Caco-2 (cell line): Measurements from ENCODE around the gene GNA14. TPM values are rescaled to one million over a fixed set of nuclear protein-coding genes. Genes with fewer than 3 reads are reported as not detected.

Experiments
- BruUV-seq: library from RNA; stranded (reverse); fragments of 400-500 nt; replicated peaks from 2 replicates; lab custom pipeline; 2021; lab: Mats Ljungman, UMichigan
- CTCF ChIA-PET: fragments of 300-600 bp; sonication (Branson Sonifier 250); formaldehyde crosslinking; loops from one replicate; lab custom pipeline; 2022; ENCODE audit warnings: antibody characterized with exemption; lab: Charles Lee
- POLR2A ChIA-PET: fragments of 300-600 bp; sonication (Branson Sonifier 250); formaldehyde crosslinking; loops from one replicate; lab custom pipeline; 2022; ENCODE audit warnings: antibody characterized with exemption; lab: Charles Lee
- DNase-seq, 2 experiments: peaks; one replicate each; pipeline versions ENCODE4 v3.0.0 to v3.0.0-alpha.2; 2020 to 2022
- H3K27me3 ChIP-seq: replicated peaks from 2 replicates; pipeline ENCODE4 v1.6.0; 2011; ENCODE audit warnings: low read length; ENCODE audit not compliant: control insufficient read depth, insufficient read depth
- H3K36me3 ChIP-seq: 2 replicates; pipeline ENCODE4 v1.5.1; 2011; ENCODE audit warnings: low read length; ENCODE audit not compliant: control insufficient read depth, insufficient read depth
- H3K4me1 ChIP-seq: fragments of 250-450 bp; sonication (Bioruptor Pico); 2 replicates; pipeline ENCODE4 v1.5.1; 2020; ENCODE audit warnings: mild to moderate bottlenecking
- H3K4me3 ChIP-seq: 2 replicates; pipeline ENCODE4 v1.5.1; 2011; ENCODE audit warnings: low read depth, mild to moderate bottlenecking, control low read depth, low read length
- H3K9me3 ChIP-seq: fragments of 250-450 bp; sonication (Bioruptor Pico); 2 replicates; pipeline ENCODE4 v1.5.1; 2020; ENCODE audit warnings: mild to moderate bottlenecking, moderate library complexity
- H3K27ac Mint-ChIP-seq: one replicate; pipeline ENCODE4 v1.8.0; 2022; ENCODE audit warnings: mixed read lengths; ENCODE audit not compliant: unreplicated experiment
- H3K27me3 Mint-ChIP-seq: one replicate; pipeline ENCODE4 v1.8.0; 2022; ENCODE audit warnings: mixed read lengths; ENCODE audit not compliant: insufficient read depth, unreplicated experiment
- H3K36me3 Mint-ChIP-seq: one replicate; pipeline ENCODE4 v1.8.0; 2022; ENCODE audit warnings: mild to moderate bottlenecking, mixed read lengths; ENCODE audit not compliant: insufficient read depth, unreplicated experiment
- H3K4me1 Mint-ChIP-seq: one replicate; pipeline ENCODE4 v1.8.0; 2022; ENCODE audit warnings: low read depth, mixed read lengths; ENCODE audit not compliant: unreplicated experiment
- H3K4me3 Mint-ChIP-seq: one replicate; pipeline ENCODE4 v1.8.0; 2022; ENCODE audit warnings: mild to moderate bottlenecking, moderate library complexity, mixed read lengths; ENCODE audit not compliant: unreplicated experiment
- H3K9me3 Mint-ChIP-seq: one replicate; pipeline ENCODE4 v1.8.0; 2022; ENCODE audit warnings: mixed read lengths; ENCODE audit not compliant: unreplicated experiment
- intact Hi-C: fragments of 100-400 bp; cut with micrococcal nuclease; formaldehyde crosslinking; loops from one replicate; pipeline ENCODE4 v1.10.0; 2022; ENCODE audit not compliant: unreplicated experiment
- total RNA-seq: library from RNA; stranded (reverse); gene quantifications from 2 replicates; pipeline ENCODE4 v1.2.3, GENCODE V29; 2022
- TF ChIP-seq, protein P1 (sequence below), 2 experiments: fragments of 200-600 bp in 1 of 2; IDR thresholded peaks; 1 replicate in 1 of 2; 2 replicates in 1 of 2; pipeline versions ENCODE4 v1.5.1 to v1.8.0; 2011 to 2022; ENCODE audit warnings: antibody characterized with exemption in 1 of 2, control low read depth in 1 of 2, inconsistent platforms in 1 of 2, low read depth in 1 of 2, low read length in 1 of 2, mild to moderate bottlenecking in 1 of 2, moderate library complexity in 1 of 2; ENCODE audit not compliant: insufficient read depth in 1 of 2, severe bottlenecking in 1 of 2, unreplicated experiment in 1 of 2

The GNA14 gene
- total RNA-seq, 1 experiment from 2014 or later: not detected

DNA sequence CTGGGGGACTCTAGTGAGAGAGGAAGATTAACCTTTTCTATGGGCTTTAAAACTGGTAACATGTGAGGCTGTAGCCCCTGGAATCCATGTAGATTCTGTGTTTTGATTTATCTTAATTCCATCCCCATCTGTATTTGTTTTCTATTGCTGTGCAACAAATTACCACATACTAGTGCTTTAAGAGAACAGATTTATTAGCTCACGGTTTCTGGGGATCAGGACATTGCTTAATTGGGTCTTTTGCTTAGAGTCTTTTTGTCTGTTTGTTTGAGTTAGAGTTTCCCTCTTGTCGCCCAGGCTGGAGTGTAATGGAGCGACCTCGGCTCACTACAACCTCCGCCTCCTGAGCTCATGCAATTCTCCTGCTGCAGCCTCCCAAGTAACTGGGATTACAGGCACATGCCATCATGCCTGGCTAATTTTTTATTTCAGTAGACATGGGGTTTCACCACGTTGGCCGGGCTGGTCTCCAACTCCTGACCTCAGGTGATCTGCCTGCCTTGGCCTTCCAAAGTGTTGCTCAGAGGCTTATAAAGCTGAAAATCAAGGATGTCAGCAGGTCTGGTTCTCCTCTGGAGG is 29.9 kb upstream of the GNA14 start:
- Mint-ChIP-seq H3K9me3 (no peaks in the 10 kb centered on the region), H3K27ac (no peak overlapping the region), H3K4me3 (no peak overlapping the region), H3K4me1 (no peaks in the 10 kb centered on the region), H3K27me3 (no peaks in the 10 kb centered on the region), H3K36me3 (no peaks in the 10 kb centered on the region)
- DNase-seq: no peak
- POLR2A ChIA-PET: no interaction called here
- intact Hi-C loops: no loop called here
- Histone ChIP-seq H3K36me3 (no peaks in the 10 kb centered on the region), H3K9me3 (no peaks in the 10 kb centered on the region), H3K4me1 (no peaks in the 10 kb centered on the region), H3K4me3 (no peak overlapping the region), H3K27me3 (no peaks in the 10 kb centered on the region)
- no TSS peak for BruUV-seq
- CTCF ChIA-PET: no interaction called here
- TF ChIP-seq, protein P1, sequence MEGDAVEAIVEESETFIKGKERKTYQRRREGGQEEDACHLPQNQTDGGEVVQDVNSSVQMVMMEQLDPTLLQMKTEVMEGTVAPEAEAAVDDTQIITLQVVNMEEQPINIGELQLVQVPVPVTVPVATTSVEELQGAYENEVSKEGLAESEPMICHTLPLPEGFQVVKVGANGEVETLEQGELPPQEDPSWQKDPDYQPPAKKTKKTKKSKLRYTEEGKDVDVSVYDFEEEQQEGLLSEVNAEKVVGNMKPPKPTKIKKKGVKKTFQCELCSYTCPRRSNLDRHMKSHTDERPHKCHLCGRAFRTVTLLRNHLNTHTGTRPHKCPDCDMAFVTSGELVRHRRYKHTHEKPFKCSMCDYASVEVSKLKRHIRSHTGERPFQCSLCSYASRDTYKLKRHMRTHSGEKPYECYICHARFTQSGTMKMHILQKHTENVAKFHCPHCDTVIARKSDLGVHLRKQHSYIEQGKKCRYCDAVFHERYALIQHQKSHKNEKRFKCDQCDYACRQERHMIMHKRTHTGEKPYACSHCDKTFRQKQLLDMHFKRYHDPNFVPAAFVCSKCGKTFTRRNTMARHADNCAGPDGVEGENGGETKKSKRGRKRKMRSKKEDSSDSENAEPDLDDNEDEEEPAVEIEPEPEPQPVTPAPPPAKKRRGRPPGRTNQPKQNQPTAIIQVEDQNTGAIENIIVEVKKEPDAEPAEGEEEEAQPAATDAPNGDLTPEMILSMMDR (IDR thresholded peaks at IDR 0.05; ENCODE audit: insufficient read depth in 1 of 2, low read depth in 1 of 2, low read length in 1 of 2, severe bottlenecking in 1 of 2, unreplicated experiment in 1 of 2): no peak

DNA sequence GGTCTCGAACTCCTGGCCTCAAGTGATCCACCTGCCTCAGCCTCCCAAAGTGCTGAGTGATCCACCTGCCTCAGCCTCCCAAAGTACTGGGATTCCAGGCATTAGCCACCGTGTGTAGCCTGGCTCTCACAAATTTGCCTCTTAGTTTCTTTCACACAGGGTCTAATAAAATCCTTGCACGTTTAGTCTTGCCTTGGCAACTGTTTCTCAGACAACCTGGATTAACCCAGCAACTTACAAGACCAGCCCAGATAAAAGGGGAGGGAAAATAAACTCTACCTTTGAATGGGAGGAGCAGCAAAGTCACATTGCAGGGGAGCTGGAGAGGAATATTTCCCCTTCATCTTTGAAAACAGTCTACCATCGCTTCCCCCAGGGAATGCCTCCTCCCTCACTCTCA is 29.3 kb upstream of the GNA14 start:
- Mint-ChIP-seq H3K9me3 (no peaks in the 10 kb centered on the region), H3K4me1 (no peaks in the 10 kb centered on the region), H3K36me3 (no peaks in the 10 kb centered on the region), H3K4me3 (no peak overlapping the region), H3K27ac (no peak overlapping the region), H3K27me3 (no peaks in the 10 kb centered on the region)
- ChIA-PET POLR2A (no interaction called here), CTCF (no interaction called here)
- intact Hi-C loops: no loop called here
- H3K27me3 ChIP-seq: no peaks in the 10 kb centered on the region
- H3K9me3 ChIP-seq: no peaks in the 10 kb centered on the region
- TF ChIP-seq, protein P1 (IDR thresholded peaks at IDR 0.05; ENCODE audit: insufficient read depth in 1 of 2, low read depth in 1 of 2, low read length in 1 of 2, severe bottlenecking in 1 of 2, unreplicated experiment in 1 of 2): no peak
- no peak overlapping the region for H3K4me3 ChIP-seq
- no TSS peak for BruUV-seq
- H3K4me1 ChIP-seq: no peaks in the 10 kb centered on the region
- DNase-seq: no peak
- no peaks in the 10 kb centered on the region for H3K36me3 ChIP-seq

DNA sequence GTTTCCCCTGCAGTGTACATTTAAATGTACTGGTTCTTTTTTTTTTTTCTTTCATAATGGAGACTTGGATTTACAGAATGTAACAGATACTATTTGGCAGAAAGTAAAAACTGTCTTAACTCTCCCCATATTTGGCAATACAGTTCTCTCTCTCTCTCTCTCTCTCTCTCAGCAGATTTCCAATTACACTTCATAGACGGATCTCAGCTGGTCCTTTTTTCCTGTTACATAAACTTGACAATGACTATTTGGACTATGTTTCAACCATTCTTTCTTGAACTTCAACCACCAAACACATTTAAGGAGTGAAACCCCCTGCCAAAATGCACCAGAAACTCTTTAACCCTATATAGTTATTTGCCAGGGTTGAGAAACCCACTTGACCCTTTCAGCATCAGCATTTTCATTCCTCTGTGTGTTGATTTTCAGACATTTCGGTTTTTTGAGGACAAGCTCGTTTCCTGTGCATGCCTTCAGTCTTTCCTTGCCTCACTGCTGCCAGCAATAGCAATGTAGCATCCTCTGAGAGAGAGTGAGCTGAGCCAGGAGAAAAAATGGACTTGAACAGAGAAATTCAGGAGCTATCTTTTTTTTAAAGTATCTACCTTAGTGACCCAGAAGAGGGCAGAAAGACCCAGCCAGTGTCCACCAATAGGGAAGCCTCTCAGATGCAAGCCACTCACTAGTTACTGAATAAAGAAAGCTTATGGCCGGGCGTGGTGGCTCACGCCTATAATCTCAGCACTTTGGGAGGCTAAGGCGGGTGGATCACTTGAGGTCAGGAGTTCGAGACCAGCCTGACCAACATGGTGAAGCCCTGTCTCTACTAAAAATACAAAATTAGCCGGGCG is 26.0 kb upstream of the GNA14 start:
- H3K9me3 ChIP-seq: no peaks in the 10 kb centered on the region
- Mint-ChIP-seq H3K36me3 (no peaks in the 10 kb centered on the region), H3K4me1 (no peaks in the 10 kb centered on the region), H3K27ac (no peak overlapping the region), H3K4me3 (no peak overlapping the region), H3K9me3 (no peaks in the 10 kb centered on the region), H3K27me3 (no peaks in the 10 kb centered on the region)
- TF ChIP-seq, protein P1 (IDR thresholded peaks at IDR 0.05; ENCODE audit: insufficient read depth in 1 of 2, low read depth in 1 of 2, low read length in 1 of 2, severe bottlenecking in 1 of 2, unreplicated experiment in 1 of 2): no peak
- no TSS peak for BruUV-seq
- CTCF ChIA-PET: interaction anchor here (0.6 to 0.7 kb wide), 2 partner anchors 154 to 492 kb away, joined by 3 read pairs; no protein-coding TSS in a partner anchor
- no peak for DNase-seq
- H3K27me3 ChIP-seq: no peaks in the 10 kb centered on the region
- no peaks in the 10 kb centered on the region for H3K36me3 ChIP-seq
- no peaks in the 10 kb centered on the region for H3K4me1 ChIP-seq
- H3K4me3 ChIP-seq: no peak overlapping the region
- POLR2A ChIA-PET: no interaction called here
- intact Hi-C loops: no loop called here
